Neutrophil (primary cell): Measurements from ENCODE around the gene GPR108.

Source experiments
- H3K27ac ChIP-seq: fragments of 200-600 bp; sonication (generic); 2 replicates; pipeline ENCODE4 v1.5.1; 2016; ENCODE audit warnings: mild to moderate bottlenecking, moderate library complexity
- H3K27me3 ChIP-seq: fragments of 200-600 bp; sonication (generic); 2 replicates; pipeline ENCODE4 v1.6.0; 2016; ENCODE audit warnings: mild to moderate bottlenecking
- H3K36me3 ChIP-seq: fragments of 200-600 bp; sonication (generic); 2 replicates; pipeline ENCODE4 v1.5.1; 2017
- H3K4me1 ChIP-seq, 2 experiments: fragments of 200-600 bp in 1 of 2; sonication (generic) in 1 of 2; 1 replicate in 1 of 2; 2 replicates in 1 of 2; pipeline versions ENCODE4 v1.5.1 to v1.6.1; 2013 to 2016; ENCODE audit warnings: low read depth in 1 of 2, low read length in 1 of 2, mild to moderate bottlenecking in 1 of 2, moderate library complexity in 1 of 2; ENCODE audit not compliant: control insufficient read depth in 1 of 2, insufficient read depth in 1 of 2
- H3K4me3 ChIP-seq, 2 experiments: fragments of 200-600 bp in 1 of 2; sonication (generic) in 1 of 2; 1 replicate in 1 of 2; 2 replicates in 1 of 2; pipeline ENCODE4 v1.5.1; 2013 to 2016; ENCODE audit warnings: low read depth in 1 of 2, low read length in 1 of 2, mild to moderate bottlenecking in 1 of 2, moderate library complexity in 1 of 2
- H3K9me3 ChIP-seq: fragments of 200-600 bp; sonication (generic); 2 replicates; pipeline ENCODE4 v1.5.1; 2016
- TF ChIP-seq, protein P1 (sequence below): fragments of 200-600 bp; sonication (generic); IDR thresholded peaks from 2 replicates; pipeline ENCODE4 v1.5.1; 2016; ENCODE audit warnings: antibody characterized with exemption

Gene GPR108

DNA sequence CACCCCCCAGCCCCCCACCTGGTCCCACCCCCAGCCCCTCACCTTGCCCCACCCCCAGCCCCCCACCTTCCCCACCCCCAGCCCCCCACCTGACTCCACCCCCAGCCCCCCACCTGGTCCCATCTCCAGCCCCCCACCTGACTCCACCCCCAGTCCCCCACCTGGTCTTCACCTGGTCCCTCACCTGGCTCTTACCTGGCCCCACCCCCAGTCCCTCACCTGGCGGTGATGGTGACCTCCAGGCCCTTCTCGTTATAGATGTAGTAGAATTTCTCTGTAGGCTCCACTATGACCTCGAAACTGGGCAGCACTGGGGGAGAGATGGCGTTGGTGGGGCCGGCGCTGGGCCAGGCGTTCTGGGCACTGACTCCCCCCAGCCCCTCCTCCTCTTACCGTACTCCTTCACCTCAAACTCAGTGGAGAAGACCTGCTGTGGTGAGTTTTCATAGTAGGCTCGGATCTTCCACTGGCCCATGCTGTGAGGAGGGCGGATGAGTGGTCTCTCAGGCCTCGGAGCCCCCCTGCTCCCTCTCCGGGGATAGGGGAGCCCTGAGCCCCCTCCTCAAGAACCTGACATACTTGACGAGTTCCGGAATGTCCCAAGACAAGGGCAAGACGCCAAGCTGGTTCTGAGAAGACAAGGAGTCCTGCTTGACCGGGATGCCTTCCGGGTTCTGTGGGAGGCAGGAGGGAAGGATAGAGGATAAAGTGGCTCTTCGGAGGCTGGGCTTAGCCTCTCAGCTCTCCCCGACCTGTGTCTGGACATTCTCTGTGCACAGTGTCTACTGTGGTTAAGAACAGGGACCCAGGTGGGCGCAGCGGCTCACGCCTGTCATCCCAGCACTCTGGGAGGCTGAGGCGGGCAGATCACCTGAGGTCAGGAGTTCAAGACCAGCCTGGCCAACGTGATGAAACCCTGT is 23.3 kb downstream of the GPR108 start:
- H3K4me1 ChIP-seq: no peaks in the 10 kb centered on the region
- peaks cover 47% of the 10 kb centered on the region for H3K27me3 ChIP-seq
- no peak overlapping the region for H3K27ac ChIP-seq
- no peak overlapping the region for H3K4me3 ChIP-seq
- no peaks in the 10 kb centered on the region for H3K36me3 ChIP-seq
- TF ChIP-seq, protein P1, sequence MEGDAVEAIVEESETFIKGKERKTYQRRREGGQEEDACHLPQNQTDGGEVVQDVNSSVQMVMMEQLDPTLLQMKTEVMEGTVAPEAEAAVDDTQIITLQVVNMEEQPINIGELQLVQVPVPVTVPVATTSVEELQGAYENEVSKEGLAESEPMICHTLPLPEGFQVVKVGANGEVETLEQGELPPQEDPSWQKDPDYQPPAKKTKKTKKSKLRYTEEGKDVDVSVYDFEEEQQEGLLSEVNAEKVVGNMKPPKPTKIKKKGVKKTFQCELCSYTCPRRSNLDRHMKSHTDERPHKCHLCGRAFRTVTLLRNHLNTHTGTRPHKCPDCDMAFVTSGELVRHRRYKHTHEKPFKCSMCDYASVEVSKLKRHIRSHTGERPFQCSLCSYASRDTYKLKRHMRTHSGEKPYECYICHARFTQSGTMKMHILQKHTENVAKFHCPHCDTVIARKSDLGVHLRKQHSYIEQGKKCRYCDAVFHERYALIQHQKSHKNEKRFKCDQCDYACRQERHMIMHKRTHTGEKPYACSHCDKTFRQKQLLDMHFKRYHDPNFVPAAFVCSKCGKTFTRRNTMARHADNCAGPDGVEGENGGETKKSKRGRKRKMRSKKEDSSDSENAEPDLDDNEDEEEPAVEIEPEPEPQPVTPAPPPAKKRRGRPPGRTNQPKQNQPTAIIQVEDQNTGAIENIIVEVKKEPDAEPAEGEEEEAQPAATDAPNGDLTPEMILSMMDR: no peak
- no peaks in the 10 kb centered on the region for H3K9me3 ChIP-seq

DNA sequence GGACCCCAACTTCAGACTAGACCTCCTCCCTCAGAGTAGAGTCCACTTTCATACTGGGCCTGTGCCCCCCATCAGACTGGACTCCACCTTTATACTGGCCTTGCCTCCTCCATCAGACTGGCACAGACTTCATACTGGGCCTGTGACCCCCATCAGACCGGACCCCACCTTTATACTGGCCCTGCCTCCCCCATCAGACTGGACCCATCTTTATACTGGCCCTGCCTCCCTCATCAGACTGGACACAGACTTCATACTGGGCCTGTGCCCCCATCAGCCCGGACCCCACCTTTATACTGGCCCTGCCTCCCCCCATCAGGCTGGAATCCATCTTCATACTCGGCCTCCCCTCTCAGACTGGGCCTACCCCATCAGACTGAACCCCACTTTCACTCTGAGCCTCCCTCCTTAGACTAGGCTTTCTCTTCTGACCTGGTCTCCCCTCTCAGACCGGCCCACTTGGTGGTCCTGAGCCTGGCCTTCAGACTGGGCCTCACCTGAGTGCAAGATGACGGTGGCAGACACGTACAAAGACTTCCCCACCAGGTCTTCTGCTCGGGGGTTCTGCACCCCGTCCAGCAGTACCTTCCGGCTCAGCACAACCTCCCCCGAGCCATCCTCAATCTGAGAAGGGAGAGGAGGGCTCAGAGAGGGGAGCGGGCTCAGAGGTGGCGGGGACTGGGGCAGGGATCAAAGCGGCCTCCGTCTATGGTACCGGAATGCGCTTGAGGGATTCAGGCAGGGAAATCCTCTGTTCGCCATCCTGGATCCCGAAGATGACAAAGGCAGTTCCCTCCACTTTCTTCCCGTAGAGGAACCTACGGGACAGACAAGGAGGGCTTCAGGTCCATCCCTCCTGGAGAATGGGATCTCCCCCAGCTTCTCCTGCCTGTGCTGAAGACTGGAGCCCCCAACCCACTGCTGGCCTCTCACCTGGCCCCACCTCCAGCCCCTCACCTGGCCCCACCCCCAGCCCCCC is 24.4 kb downstream of the GPR108 start:
- Histone ChIP-seq H3K36me3 (no peaks in the 10 kb centered on the region), H3K27me3 (peaks cover 57% of the 10 kb centered on the region), H3K27ac (no peak overlapping the region), H3K4me1 (no peaks in the 10 kb centered on the region), H3K4me3 (no peak overlapping the region), H3K9me3 (no peaks in the 10 kb centered on the region)
- TF ChIP-seq, protein P1: no peak

DNA sequence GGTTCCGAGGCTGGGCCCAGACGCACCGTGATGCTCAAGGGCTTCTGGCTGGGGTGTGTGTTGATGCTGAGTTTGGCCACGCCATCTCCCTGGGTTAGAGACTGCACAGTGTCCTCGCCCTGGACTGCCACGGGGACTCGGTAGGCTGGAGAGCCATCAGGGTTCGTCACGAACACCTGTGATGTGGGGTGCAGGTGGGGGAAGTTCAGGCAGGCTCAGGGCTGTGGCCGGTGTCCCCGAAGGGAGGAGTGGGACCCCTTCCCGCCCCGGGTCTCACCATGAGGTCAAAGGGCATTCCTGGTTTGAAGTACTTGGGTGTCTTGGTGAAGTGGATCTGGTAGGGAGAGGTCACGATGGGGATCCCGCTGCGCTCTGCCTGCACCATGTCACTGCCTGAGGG is 25.1 kb downstream of the GPR108 start:
- H3K36me3 ChIP-seq: no peaks in the 10 kb centered on the region
- H3K27me3 ChIP-seq: peaks cover 62% of the 10 kb centered on the region
- no peak overlapping the region for H3K27ac ChIP-seq
- TF ChIP-seq, protein P1: no peak
- H3K9me3 ChIP-seq: no peaks in the 10 kb centered on the region
- no peaks in the 10 kb centered on the region for H3K4me1 ChIP-seq
- no peak overlapping the region for H3K4me3 ChIP-seq

DNA sequence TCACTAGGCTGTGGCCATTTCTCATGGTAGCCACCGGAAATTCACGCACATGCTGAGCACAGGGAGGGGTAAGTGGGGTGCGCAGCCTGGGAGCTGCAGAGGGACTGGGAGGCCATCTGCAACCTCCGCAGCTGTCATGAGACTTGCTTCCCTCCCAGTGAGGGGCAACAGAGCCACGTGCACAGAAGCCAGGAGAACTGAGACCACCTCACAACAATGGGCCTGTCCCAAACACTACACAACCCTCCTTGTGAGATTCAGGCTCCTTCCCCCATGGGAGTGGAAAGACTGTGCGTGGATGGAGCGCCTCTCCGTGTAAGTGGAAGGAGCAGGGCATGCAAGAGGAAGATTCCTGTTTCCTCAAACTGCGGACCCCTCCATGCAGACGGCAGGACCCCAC is 25.8 kb downstream of the GPR108 start:
- H3K27ac ChIP-seq: no peak overlapping the region
- no peaks in the 10 kb centered on the region for H3K36me3 ChIP-seq
- TF ChIP-seq, protein P1: no peak

DNA sequence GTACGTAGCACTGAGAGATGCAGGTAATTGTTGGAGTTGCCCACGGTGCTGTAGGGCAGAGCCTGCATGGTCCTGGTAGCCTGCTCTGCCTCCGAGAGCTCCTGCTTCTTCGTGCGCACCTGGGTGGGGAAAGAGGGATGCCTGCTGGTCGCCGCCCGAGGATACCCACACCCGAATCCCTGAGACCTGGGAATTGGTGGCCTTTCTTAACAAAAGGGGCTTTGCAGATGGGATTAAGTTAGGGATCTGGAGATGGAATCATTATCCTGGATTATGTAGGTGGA is 26.4 kb downstream of the GPR108 start:
- Histone ChIP-seq H3K4me1 (no peaks in the 10 kb centered on the region), H3K27me3 (peaks cover 55% of the 10 kb centered on the region), H3K9me3 (no peaks in the 10 kb centered on the region), H3K36me3 (no peaks in the 10 kb centered on the region), H3K4me3 (no peak overlapping the region), H3K27ac (no peak overlapping the region)
- TF ChIP-seq, protein P1: no peak

More for the DNA sequence above, 25.8 kb downstream of the GPR108 start:
- Histone ChIP-seq H3K4me1 (no peaks in the 10 kb centered on the region), H3K9me3 (no peaks in the 10 kb centered on the region), H3K4me3 (no peak overlapping the region), H3K27me3 (peaks cover 58% of the 10 kb centered on the region)
